Fibroblast of peridontal ligament (primary cell): ENCODE measurements around the gene NRXN3.

Experiments
- DNase-seq: peaks from one replicate; pipeline ENCODE4 v3.0.0-alpha.2; 2010; ENCODE audit errors: extremely low read depth

The NRXN3 gene

GRCh38 chr14:79351011-79351410, 1180.8 kb downstream of the NRXN3 start:
- DNase-seq, result no peak

GRCh38 chr14:79352076-79352630, 1182.0 kb downstream of the NRXN3 start:
- DNase-seq, result no peak

GRCh38 chr14:79354336-79354735, 1184.2 kb downstream of the NRXN3 start:
- DNase-seq, result no peak

GRCh38 chr14:79356040-79356439, 1185.9 kb downstream of the NRXN3 start:
- DNase-seq, result no peak

- no peak for DNase-seq
These were observed 1187.1 kb downstream of the NRXN3 start for GRCh38 chr14:79357307-79357706.

- no peak for DNase-seq
These were observed 1193.1 kb downstream of the NRXN3 start for GRCh38 chr14:79363291-79363690.

- DNase-seq, result peak; percentile 9
These were observed 1199.5 kb downstream of the NRXN3 start for GRCh38 chr14:79369359-79370332.

- DNase-seq, result no peak
These were observed 1200.8 kb downstream of the NRXN3 start for GRCh38 chr14:79370969-79371368.

GRCh38 chr14:79373451-79373850, 1203.3 kb downstream of the NRXN3 start:
- no peak for DNase-seq

- DNase-seq, result no peak
These were observed 1205.2 kb downstream of the NRXN3 start for GRCh38 chr14:79375356-79375755.

- DNase-seq, result no peak
These were observed 1206.4 kb downstream of the NRXN3 start for GRCh38 chr14:79376557-79376956.

GRCh38 chr14:79378020-79378419, 1207.8 kb downstream of the NRXN3 start:
- no peak for DNase-seq

GRCh38 chr14:79379266-79379665, 1209.1 kb downstream of the NRXN3 start:
- DNase-seq, result no peak

- DNase-seq, result no peak
These were observed 1212.9 kb downstream of the NRXN3 start for GRCh38 chr14:79383031-79383430.

GRCh38 chr14:79383475-79383874, 1213.3 kb downstream of the NRXN3 start:
- DNase-seq, result no peak

- DNase-seq, result no peak
These were observed 1224.9 kb downstream of the NRXN3 start for GRCh38 chr14:79395061-79395460.

- DNase-seq, result no peak
These were observed 1234.8 kb downstream of the NRXN3 start for GRCh38 chr14:79404874-79405511.

- no peak for DNase-seq
These were observed 1235.3 kb downstream of the NRXN3 start for GRCh38 chr14:79405512-79405910.

- no peak for DNase-seq
These were observed 1237.4 kb downstream of the NRXN3 start for GRCh38 chr14:79407572-79407971.

GRCh38 chr14:79408696-79409095, 1238.5 kb downstream of the NRXN3 start:
- no peak for DNase-seq

- no peak for DNase-seq
These were observed 1241.4 kb downstream of the NRXN3 start for GRCh38 chr14:79411403-79412174.

- no peak for DNase-seq
These were observed 1242.6 kb downstream of the NRXN3 start for GRCh38 chr14:79412822-79413221.
